ENCODE data around the gene RBM23.

The RBM23 gene

DNA sequence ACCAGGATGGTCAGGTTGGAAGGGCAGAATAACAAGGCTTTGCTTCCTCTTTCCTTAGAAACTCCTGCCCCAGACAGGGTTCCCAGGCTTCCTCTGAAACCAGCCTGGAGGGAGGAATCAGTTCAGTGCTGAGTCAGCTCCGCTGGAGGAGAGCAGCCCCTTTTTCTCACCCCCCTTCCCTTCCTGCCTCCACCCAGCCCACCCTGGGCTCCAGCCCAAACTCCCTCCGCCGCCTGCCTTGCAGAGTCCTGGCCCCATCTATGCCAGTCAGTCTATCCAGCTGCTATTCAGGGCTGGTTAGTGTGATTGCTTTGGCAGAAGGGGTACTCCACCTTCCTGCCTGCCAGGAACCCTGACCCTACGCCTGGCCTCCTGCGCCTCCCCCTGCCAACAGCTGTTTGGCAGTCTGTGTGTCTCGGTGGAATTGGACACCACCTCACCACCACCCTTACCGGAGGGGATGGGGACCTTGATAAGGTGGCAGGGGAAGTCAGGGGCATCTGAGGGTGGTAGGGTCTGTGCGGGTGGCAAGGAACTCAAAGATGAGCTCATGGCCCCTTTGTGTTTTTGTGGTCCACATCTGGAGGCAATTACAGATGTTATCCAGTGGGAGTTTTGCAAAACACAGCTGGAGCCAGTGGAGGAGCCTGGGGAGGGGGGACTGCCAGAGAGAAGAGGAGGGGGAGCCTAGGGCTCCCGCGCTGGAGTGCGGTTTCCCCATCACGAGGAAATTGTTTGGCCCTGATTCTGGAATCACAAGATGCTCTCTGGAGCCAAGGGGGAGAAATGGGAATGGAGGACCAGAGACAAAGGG is 70.4 kb downstream of the RBM23 start:
- TF ChIP-seq TCF12 (IDR thresholded peaks at IDR 0.05; ENCODE audit: low read depth) (no peak), EGR1 (IDR thresholded peaks at IDR 0.05) (no peak), RAD21 (IDR thresholded peaks at IDR 0.05; ENCODE audit: low read depth) (no peak), YY1 (IDR thresholded peaks at IDR 0.05; ENCODE audit: low read depth) (no peak), USF1 (IDR thresholded peaks at IDR 0.05) (no peak), FOXM1 (IDR thresholded peaks at IDR 0.05; ENCODE audit: borderline replicate concordance, low read depth) (no peak), TAF1 (IDR thresholded peaks at IDR 0.05; ENCODE audit: low read depth) (no peak), NFIC (IDR thresholded peaks at IDR 0.05) (no peak), CREB1 (IDR thresholded peaks at IDR 0.05; ENCODE audit: low read depth) (no peak)

- no peak for TF ChIP-seq CREB1 (IDR thresholded peaks at IDR 0.05; ENCODE audit: low read depth)
- no peak for TF ChIP-seq USF1 (IDR thresholded peaks at IDR 0.05)
- no peak for TF ChIP-seq TAF1 (IDR thresholded peaks at IDR 0.05; ENCODE audit: low read depth)
- no peak for TF ChIP-seq ZBTB7A (IDR thresholded peaks at IDR 0.05; ENCODE audit: low read depth)
- no peak for TF ChIP-seq TCF12 (IDR thresholded peaks at IDR 0.05; ENCODE audit: low read depth)
- TF ChIP-seq NFIC (IDR thresholded peaks at IDR 0.05): no peak
Observed at GRCh38 chr14:22847661-22848341, 71.1 kb downstream of the RBM23 start.

DNA sequence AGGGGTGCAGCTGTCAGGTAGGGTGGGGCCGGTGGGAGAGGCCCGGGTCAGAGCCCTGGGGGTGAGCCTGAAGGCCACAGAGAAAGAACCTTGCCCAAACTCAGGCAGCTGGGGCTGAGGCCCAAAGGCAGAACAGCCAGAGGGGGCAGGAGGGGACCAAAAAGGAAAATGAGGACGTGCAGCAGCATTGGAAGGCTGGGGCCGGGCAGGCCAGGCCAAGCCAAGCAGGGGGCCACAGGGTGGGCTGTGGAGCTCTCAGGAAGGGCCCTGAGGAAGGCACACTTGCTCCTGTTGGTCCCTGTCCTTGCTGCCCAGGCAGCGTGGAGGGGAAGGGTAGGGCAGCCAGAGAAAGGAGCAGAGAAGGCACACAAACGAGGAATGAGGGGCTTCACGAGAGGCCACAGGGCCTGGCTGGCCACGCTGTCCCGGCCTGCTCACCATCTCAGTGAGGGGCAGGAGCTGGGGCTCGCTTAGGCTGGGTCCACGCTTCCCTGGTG is 72.1 kb downstream of the RBM23 start:
- no peak for TF ChIP-seq TCF12 (IDR thresholded peaks at IDR 0.05; ENCODE audit: low read depth)
- no peak for TF ChIP-seq TAF1 (IDR thresholded peaks at IDR 0.05; ENCODE audit: low read depth)
- no peak for TF ChIP-seq FOXM1 (IDR thresholded peaks at IDR 0.05; ENCODE audit: borderline replicate concordance, low read depth)
- TF ChIP-seq RAD21 (IDR thresholded peaks at IDR 0.05; ENCODE audit: low read depth): no peak

- TF ChIP-seq EP300 (IDR thresholded peaks at IDR 0.05; ENCODE audit: borderline replicate concordance) (no peak), CREB1 (IDR thresholded peaks at IDR 0.05; ENCODE audit: low read depth) (no peak), ZBTB7A (IDR thresholded peaks at IDR 0.05; ENCODE audit: low read depth) (no peak), USF1 (IDR thresholded peaks at IDR 0.05) (no peak), TCF12 (IDR thresholded peaks at IDR 0.05; ENCODE audit: low read depth) (no peak), YY1 (IDR thresholded peaks at IDR 0.05; ENCODE audit: low read depth) (no peak), FOXM1 (IDR thresholded peaks at IDR 0.05; ENCODE audit: borderline replicate concordance, low read depth) (no peak), NFIC (IDR thresholded peaks at IDR 0.05) (no peak), TAF1 (IDR thresholded peaks at IDR 0.05; ENCODE audit: low read depth) (no peak), CEBPB (IDR thresholded peaks at IDR 0.05) (no peak), RAD21 (IDR thresholded peaks at IDR 0.05; ENCODE audit: low read depth) (no peak), EGR1 (IDR thresholded peaks at IDR 0.05) (no peak), TEAD4 (IDR thresholded peaks at IDR 0.05) (no peak)
- TF ChIP-seq, protein P1, sequence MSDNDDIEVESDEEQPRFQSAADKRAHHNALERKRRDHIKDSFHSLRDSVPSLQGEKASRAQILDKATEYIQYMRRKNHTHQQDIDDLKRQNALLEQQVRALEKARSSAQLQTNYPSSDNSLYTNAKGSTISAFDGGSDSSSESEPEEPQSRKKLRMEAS (IDR thresholded peaks at IDR 0.05): no peak
- TF ChIP-seq, protein P2, sequence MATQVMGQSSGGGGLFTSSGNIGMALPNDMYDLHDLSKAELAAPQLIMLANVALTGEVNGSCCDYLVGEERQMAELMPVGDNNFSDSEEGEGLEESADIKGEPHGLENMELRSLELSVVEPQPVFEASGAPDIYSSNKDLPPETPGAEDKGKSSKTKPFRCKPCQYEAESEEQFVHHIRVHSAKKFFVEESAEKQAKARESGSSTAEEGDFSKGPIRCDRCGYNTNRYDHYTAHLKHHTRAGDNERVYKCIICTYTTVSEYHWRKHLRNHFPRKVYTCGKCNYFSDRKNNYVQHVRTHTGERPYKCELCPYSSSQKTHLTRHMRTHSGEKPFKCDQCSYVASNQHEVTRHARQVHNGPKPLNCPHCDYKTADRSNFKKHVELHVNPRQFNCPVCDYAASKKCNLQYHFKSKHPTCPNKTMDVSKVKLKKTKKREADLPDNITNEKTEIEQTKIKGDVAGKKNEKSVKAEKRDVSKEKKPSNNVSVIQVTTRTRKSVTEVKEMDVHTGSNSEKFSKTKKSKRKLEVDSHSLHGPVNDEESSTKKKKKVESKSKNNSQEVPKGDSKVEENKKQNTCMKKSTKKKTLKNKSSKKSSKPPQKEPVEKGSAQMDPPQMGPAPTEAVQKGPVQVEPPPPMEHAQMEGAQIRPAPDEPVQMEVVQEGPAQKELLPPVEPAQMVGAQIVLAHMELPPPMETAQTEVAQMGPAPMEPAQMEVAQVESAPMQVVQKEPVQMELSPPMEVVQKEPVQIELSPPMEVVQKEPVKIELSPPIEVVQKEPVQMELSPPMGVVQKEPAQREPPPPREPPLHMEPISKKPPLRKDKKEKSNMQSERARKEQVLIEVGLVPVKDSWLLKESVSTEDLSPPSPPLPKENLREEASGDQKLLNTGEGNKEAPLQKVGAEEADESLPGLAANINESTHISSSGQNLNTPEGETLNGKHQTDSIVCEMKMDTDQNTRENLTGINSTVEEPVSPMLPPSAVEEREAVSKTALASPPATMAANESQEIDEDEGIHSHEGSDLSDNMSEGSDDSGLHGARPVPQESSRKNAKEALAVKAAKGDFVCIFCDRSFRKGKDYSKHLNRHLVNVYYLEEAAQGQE (IDR thresholded peaks at IDR 0.05; ENCODE audit: low read depth): no peak
Observed at GRCh38 chr14:22845821-22846625, 72.9 kb downstream of the RBM23 start.

DNA sequence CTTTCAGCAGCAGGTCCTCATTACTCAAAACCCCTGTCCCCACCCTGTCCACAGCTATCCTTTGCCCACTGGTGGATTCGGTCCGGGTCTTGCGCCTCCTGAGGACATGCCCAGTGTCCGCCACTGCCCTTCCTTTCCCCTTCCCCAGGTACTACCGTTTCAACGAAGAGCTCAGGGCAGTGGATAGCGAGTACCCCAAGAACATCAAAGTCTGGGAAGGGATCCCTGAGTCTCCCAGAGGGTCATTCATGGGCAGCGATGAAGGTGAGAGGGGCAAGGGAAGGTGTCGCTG is 73.9 kb downstream of the RBM23 start:
- no peak for TF ChIP-seq CREB1 (IDR thresholded peaks at IDR 0.05; ENCODE audit: low read depth)
- TF ChIP-seq FOXM1 (IDR thresholded peaks at IDR 0.05; ENCODE audit: borderline replicate concordance, low read depth): no peak
- no peak for TF ChIP-seq EGR1 (IDR thresholded peaks at IDR 0.05)
- TF ChIP-seq USF1 (IDR thresholded peaks at IDR 0.05): no peak
- TF ChIP-seq, protein P2 (IDR thresholded peaks at IDR 0.05; ENCODE audit: low read depth): no peak
- no peak for TF ChIP-seq RAD21 (IDR thresholded peaks at IDR 0.05; ENCODE audit: low read depth)
- no peak for TF ChIP-seq CEBPB (IDR thresholded peaks at IDR 0.05)
- no peak for TF ChIP-seq TCF12 (IDR thresholded peaks at IDR 0.05; ENCODE audit: low read depth)
- TF ChIP-seq, protein P1 (IDR thresholded peaks at IDR 0.05): no peak
- no peak for TF ChIP-seq TAF1 (IDR thresholded peaks at IDR 0.05; ENCODE audit: low read depth)
- TF ChIP-seq ZBTB7A (IDR thresholded peaks at IDR 0.05; ENCODE audit: low read depth): no peak
- TF ChIP-seq EP300 (IDR thresholded peaks at IDR 0.05; ENCODE audit: borderline replicate concordance): no peak
- no peak for TF ChIP-seq YY1 (IDR thresholded peaks at IDR 0.05; ENCODE audit: low read depth)
- no peak for TF ChIP-seq NFIC (IDR thresholded peaks at IDR 0.05)
- TF ChIP-seq TEAD4 (IDR thresholded peaks at IDR 0.05): no peak

All from Ishikawa (cell line).